AG04449 (cell line): ENCODE measurements around the gene RASAL1.

ENCODE experiments used
- CTCF ChIA-PET: fragments of 350-600 bp; formaldehyde crosslinking; extraction: SDS; loops from one replicate; lab custom pipeline; 2021; ENCODE audit warnings: antibody characterized with exemption; lab: Yijun Ruan, JAX
- POLR2A ChIA-PET: fragments of 400-600, 350-600 bp; formaldehyde crosslinking; extraction: SDS; loops from one replicate; lab custom pipeline; 2020; ENCODE audit warnings: antibody characterized with exemption, inconsistent platforms; lab: Yijun Ruan, JAX
- DNase-seq: peaks from one replicate; pipeline ENCODE4 v3.0.0-alpha.2; 2010; ENCODE audit warnings: low read depth, low spot score
- H3K4me3 ChIP-seq: 2 replicates; pipeline ENCODE4 v1.5.1; 2011; ENCODE audit warnings: low read depth, mild to moderate bottlenecking, control low read depth, low read length
- TF ChIP-seq, protein P1 (sequence below): IDR thresholded peaks from one replicate; pipeline ENCODE4 v1.5.1; 2011; ENCODE audit warnings: mild to moderate bottlenecking, moderate library complexity, low read length, control low read depth, inconsistent platforms; ENCODE audit not compliant: insufficient read depth; ENCODE audit errors: missing control alignments

RASAL1 gene

GRCh38 chr12:113129664-113130456 lies 5.7 kb downstream of the RASAL1 start:
- POLR2A ChIA-PET = no interaction called here

DNA sequence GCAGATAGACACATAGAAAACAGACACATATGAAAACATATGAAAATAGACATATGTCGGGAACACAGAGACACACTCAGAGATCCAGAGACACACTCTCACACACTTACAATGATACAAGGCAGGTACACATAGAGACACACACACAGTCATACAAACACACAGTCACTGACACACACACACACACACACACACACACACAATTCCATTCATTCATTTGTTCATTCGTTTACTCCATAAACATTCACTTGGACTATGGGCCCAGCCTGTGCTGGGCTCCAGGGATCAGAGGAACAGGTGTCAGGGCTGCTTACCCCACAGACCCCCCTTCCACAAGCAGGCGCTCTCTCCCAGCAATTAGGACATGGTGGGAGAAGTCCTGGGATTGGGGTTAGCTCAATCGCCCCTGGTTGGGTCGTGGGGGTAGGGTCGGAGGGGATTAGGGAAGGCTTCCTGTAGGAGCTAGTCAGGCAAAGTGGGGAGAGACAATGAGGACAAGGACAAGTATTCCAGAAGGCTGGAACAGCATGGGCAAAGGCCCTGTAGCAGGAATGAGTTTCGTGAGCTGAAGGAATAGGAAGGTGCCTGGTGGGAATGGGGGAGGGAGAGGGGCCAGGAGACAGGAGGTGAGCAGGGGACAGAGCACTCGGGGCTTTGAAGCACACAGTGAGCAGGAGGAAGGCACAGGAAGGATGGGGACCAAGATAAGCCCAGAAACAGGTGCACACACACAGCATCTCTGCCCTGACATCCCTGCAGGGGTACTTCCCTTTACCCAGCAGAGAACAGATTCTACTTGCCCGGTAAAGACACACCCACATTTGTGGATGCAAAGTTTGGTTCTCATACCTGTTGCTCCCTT lies 6.5 kb downstream of the RASAL1 start:
- ChIA-PET POLR2A (no interaction called here), CTCF (no interaction called here)
- no peak overlapping the region for H3K4me3 ChIP-seq
- TF ChIP-seq, protein P1, sequence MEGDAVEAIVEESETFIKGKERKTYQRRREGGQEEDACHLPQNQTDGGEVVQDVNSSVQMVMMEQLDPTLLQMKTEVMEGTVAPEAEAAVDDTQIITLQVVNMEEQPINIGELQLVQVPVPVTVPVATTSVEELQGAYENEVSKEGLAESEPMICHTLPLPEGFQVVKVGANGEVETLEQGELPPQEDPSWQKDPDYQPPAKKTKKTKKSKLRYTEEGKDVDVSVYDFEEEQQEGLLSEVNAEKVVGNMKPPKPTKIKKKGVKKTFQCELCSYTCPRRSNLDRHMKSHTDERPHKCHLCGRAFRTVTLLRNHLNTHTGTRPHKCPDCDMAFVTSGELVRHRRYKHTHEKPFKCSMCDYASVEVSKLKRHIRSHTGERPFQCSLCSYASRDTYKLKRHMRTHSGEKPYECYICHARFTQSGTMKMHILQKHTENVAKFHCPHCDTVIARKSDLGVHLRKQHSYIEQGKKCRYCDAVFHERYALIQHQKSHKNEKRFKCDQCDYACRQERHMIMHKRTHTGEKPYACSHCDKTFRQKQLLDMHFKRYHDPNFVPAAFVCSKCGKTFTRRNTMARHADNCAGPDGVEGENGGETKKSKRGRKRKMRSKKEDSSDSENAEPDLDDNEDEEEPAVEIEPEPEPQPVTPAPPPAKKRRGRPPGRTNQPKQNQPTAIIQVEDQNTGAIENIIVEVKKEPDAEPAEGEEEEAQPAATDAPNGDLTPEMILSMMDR = no peak
- no peak for DNase-seq

More at GRCh38 chr12:113129664-113130456, 5.7 kb downstream of the RASAL1 start:
- no peak for DNase-seq
- CTCF ChIA-PET = no interaction called here
- TF ChIP-seq, protein P1 = no peak
- no peak overlapping the region for H3K4me3 ChIP-seq

GRCh38 chr12:113127791-113128199 lies 7.8 kb downstream of the RASAL1 start:
- TF ChIP-seq, protein P1 = no peak
- ChIA-PET CTCF (no interaction called here), POLR2A (interaction anchor here (0.6 kb wide), 1 partner anchor 25 kb away, joined by 3 read pairs; no protein-coding TSS in a partner anchor)
- H3K4me3 ChIP-seq = no peak overlapping the region
- DNase-seq = no peak

- no peak overlapping the region for H3K4me3 ChIP-seq
- CTCF ChIA-PET = interaction anchor here (1.2 kb wide), 1 partner anchor 32 kb away, joined by 3 read pairs; no protein-coding TSS in a partner anchor
- DNase-seq = no peak
- TF ChIP-seq, protein P1 = no peak
- POLR2A ChIA-PET = no interaction called here
Observed at GRCh38 chr12:113120670-113121370, 14.7 kb downstream of the RASAL1 start.

DNA sequence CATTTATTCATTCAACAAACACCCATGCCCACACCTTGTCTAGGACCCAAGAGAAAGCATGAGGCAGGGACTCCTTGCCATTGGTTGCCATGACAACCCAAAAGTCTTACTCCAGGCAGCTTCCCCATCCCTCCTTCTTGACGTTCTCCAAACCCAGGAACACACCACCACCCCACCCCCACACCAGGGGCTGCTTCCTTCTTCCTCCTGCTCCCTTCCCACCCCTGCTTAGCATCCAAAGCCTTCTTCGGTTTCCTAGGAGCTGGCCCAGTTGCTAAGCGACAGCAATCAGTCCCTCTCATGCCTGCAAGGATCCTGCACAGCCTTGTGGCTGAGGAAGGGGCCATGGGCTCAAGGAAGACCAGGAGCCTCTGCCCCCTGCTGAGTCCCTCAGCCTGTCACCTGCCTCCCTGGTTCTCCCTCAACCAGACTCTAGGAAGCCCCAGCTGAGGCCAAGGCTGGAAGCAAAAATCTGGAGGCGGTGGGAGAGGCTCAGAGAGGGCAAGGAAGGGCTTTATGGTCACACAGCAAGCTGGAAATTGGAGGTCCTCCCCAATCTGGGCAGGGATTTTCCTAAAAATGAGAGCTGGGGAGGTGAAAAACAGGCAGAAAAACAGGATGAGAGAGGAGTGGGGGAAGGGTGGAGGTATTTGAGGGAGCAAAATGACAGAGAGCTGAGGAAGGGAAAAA lies 15.4 kb downstream of the RASAL1 start:
- no peak for DNase-seq
- no peak overlapping the region for H3K4me3 ChIP-seq
- ChIA-PET POLR2A (no interaction called here), CTCF (no interaction called here)
- TF ChIP-seq, protein P1 = no peak
